ENCODE data around the gene C5.

Gene C5

GRCh38 chr9:121074370-121075250 is 24.5 kb upstream of the C5 start, which contains the start of gene CNTRL:
Gene CNTRL, plus strand, starts transcription at chr9:121074955. Its CDS starts 13,372 bp downstream, at chr9:121088327.
- peak; percentile 87 for TF ChIP-seq ZFX (IDR thresholded peaks at IDR 0.05)
- TF ChIP-seq, protein P1, sequence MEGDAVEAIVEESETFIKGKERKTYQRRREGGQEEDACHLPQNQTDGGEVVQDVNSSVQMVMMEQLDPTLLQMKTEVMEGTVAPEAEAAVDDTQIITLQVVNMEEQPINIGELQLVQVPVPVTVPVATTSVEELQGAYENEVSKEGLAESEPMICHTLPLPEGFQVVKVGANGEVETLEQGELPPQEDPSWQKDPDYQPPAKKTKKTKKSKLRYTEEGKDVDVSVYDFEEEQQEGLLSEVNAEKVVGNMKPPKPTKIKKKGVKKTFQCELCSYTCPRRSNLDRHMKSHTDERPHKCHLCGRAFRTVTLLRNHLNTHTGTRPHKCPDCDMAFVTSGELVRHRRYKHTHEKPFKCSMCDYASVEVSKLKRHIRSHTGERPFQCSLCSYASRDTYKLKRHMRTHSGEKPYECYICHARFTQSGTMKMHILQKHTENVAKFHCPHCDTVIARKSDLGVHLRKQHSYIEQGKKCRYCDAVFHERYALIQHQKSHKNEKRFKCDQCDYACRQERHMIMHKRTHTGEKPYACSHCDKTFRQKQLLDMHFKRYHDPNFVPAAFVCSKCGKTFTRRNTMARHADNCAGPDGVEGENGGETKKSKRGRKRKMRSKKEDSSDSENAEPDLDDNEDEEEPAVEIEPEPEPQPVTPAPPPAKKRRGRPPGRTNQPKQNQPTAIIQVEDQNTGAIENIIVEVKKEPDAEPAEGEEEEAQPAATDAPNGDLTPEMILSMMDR (conservative IDR thresholded peaks at IDR 0.05) = 0 out of 2 replicates have a peak, but pooled peaks have one; percentile 4
- H3K27ac ChIP-seq = peak within 1 kb of the TSS; percentile 88

GRCh38 chr9:121073038-121073437 is 23.0 kb upstream of the C5 start:
- H3K27ac ChIP-seq = no peak overlapping the region
- TF ChIP-seq ZFX (IDR thresholded peaks at IDR 0.05) = no peak

DNA sequence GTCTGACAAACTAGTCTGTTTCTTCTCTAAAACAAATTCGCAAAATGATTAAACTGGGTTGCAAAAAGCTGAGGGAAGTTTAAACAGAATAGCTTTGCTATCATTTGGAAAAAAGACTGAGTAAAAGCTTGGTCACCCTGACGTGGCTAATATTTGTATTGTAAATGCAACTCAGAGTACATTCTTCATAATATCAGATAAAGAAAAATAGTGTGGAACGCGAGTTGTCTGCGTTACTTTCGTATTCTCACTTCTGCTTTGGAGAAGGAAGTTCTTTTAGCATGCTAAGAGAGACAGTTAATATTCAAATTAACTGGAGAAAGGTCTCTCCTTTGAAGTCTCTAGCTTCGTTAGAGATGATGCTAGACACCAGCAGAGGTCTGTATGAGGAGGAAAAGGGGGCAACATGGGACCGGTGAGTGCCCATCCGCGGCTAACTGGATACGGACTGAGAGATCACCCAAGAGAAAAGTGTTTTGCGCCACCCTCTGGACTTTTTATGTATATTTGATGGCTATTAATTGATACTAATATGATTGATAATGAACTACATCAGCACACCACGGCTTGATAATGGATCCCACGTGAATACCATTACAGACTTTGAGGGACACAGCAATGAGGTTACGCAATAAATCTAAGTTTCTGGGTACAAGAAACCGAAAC is 21.8 kb upstream of the C5 start:
- H3K27ac ChIP-seq = no peak overlapping the region
- no peak for TF ChIP-seq ZFX (IDR thresholded peaks at IDR 0.05)
- TF ChIP-seq, protein P1 (conservative IDR thresholded peaks at IDR 0.05) = peak; percentile 77

DNA sequence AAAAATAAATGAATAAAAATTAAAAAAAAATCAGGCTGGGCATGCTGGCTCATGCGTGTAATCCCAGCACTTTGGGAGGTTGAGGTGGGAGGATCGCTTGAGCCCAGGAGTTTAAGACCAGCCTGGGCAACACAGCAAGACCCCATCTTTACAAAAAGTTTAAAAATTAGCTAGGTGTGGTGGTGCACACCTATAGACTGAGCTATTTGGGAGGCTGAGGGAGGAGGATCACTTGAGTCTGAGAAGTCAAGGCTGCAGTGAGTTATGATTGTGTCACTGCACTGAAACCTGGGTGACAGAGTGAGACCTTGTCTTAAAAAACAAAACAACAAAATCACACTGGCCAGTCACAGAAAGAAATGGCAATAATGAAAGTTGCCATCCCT is 21.3 kb upstream of the C5 start:
- no peak overlapping the region for H3K27ac ChIP-seq
- TF ChIP-seq, protein P1 (conservative IDR thresholded peaks at IDR 0.05) = no peak
- no peak for TF ChIP-seq ZFX (IDR thresholded peaks at IDR 0.05)

- TF ChIP-seq, protein P1 (conservative IDR thresholded peaks at IDR 0.05) = no peak
- no peak for TF ChIP-seq ZFX (IDR thresholded peaks at IDR 0.05)
- no peak overlapping the region for H3K27ac ChIP-seq
Observed at GRCh38 chr9:121069396-121069795, 19.3 kb upstream of the C5 start.

GRCh38 chr9:121067640-121068039 is 17.6 kb upstream of the C5 start:
- TF ChIP-seq ZFX (IDR thresholded peaks at IDR 0.05) = no peak
- TF ChIP-seq, protein P1 (conservative IDR thresholded peaks at IDR 0.05) = no peak
- no peak overlapping the region for H3K27ac ChIP-seq

DNA sequence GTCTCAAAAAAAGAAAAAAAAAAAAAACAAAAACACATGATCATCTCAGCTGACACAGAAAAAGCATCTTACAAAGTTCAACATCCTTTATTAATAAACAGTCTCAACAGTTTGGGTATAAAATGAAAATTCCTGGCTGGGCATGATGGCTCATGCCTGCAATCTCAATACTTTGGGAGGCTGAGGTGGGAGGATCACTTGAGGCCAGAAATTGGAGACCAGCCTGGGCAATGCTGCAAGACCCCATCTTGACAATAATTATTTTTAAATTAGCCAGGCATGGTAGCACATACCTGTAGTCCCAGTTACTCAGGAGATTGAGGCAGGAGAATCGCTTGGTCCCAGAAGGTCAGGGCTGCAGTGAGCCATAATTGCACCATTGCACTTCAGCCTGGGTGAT is 16.8 kb upstream of the C5 start:
- no peak overlapping the region for H3K27ac ChIP-seq
- TF ChIP-seq, protein P1 (conservative IDR thresholded peaks at IDR 0.05) = no peak
- no peak for TF ChIP-seq ZFX (IDR thresholded peaks at IDR 0.05)
